ENCODE results near the gene CSTF3.
A peak's percentile ranks its signal among the peaks of the same experiment; 100 is the strongest.

The CSTF3 gene

DNA sequence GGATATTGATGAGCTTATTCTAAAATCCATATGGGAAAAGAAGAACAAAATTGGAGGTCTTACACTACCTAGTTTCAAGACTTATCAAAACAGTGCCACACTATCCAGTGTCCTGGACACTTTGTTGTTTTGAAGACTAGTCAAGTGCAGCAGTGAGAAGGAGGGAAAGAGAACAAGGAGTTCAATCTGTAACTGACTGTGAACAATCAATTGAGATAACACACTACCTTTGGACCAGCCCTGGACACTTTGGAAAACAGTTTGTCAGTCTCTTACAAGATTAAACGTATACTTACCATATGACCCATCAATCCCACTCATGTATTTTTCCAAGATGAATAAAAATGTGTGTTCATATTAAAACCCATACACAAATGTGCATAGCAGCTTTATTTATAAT lies 10.0 kb upstream of the CSTF3 start:
- Histone ChIP-seq H3K36me3 (ENCODE audit: insufficient read depth, low read length) (no peaks in the 10 kb centered on the region), H3K9me3 (ENCODE audit: insufficient read depth, low read length, severe bottlenecking) (no peaks in the 10 kb centered on the region), H3K27me3 (ENCODE audit: insufficient read depth, low read length, poor library complexity) (no peaks in the 10 kb centered on the region), H3K4me2 (ENCODE audit: insufficient read depth, low read length) (no peak overlapping the region), H3K9ac (ENCODE audit: low read depth, low read length) (no peak overlapping the region), H3K4me3 (ENCODE audit: low read depth in 1 of 2, low read length in 2 of 2) (no peak overlapping the region), H4K20me1 (ENCODE audit: insufficient read depth, low read length) (no peaks in the 10 kb centered on the region), H3K27ac (ENCODE audit: low read length) (no peak overlapping the region), H3K79me2 (ENCODE audit: insufficient read depth, low read length) (peaks cover 17% of the 10 kb centered on the region), H2AFZ (ENCODE audit: low read depth, low read length) (no peak overlapping the region), H3K4me1 (ENCODE audit: insufficient read depth, low read length) (no peaks in the 10 kb centered on the region)
- DNase-seq (no peak), ATAC-seq (ENCODE audit: insufficient read depth, low read depth) (no peak)
- TF ChIP-seq EZH2 (IDR thresholded peaks at IDR 0.05; ENCODE audit: borderline replicate concordance, low read depth, low read length, severe bottlenecking) (no peak), CTCF (IDR thresholded peaks at IDR 0.05; ENCODE audit: borderline replicate concordance, extremely low read depth, low read length, poor library complexity, severe bottlenecking) (no peak)

GRCh38 chr11:33168709-33169200 lies 7.5 kb upstream of the CSTF3 start:
- Histone ChIP-seq H2AFZ (ENCODE audit: low read depth, low read length) (no peak overlapping the region), H3K4me1 (ENCODE audit: insufficient read depth, low read length) (peaks cover 8% of the 10 kb centered on the region), H3K9ac (ENCODE audit: low read depth, low read length) (no peak overlapping the region), H3K27ac (ENCODE audit: low read length) (no peak overlapping the region), H3K36me3 (ENCODE audit: insufficient read depth, low read length) (no peaks in the 10 kb centered on the region), H4K20me1 (ENCODE audit: insufficient read depth, low read length) (no peaks in the 10 kb centered on the region), H3K27me3 (ENCODE audit: insufficient read depth, low read length, poor library complexity) (no peaks in the 10 kb centered on the region), H3K9me3 (ENCODE audit: insufficient read depth, low read length, severe bottlenecking) (no peaks in the 10 kb centered on the region), H3K79me2 (ENCODE audit: insufficient read depth, low read length) (peaks cover 38% of the 10 kb centered on the region), H3K4me2 (ENCODE audit: insufficient read depth, low read length) (no peak overlapping the region), H3K4me3 (ENCODE audit: low read depth in 1 of 2, low read length in 2 of 2) (no peak overlapping the region)
- TF ChIP-seq EZH2 (IDR thresholded peaks at IDR 0.05; ENCODE audit: borderline replicate concordance, low read depth, low read length, severe bottlenecking), result no peak
- TF ChIP-seq CTCF (IDR thresholded peaks at IDR 0.05; ENCODE audit: borderline replicate concordance, extremely low read depth, low read length, poor library complexity, severe bottlenecking), result no peak
- no peak for ATAC-seq (ENCODE audit: insufficient read depth, low read depth)
- DNase-seq, result no peak

DNA sequence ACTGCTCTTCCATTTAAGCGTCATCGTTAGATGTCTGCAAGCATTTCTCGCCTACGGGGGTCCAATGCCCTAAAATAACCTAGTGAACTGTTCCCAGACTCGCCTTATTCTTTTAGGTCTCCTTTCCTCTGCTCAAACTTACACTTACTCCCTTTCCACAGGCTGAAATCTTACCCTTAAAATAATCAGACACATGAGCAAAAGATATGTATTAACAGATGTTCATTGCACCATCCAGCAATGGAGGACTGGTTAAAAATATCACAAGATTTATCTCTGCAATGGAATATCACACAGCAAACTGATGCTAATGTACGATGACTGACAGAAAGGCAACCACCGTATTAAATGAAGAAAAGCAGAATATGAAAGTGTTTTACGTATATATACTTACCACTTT lies 1.6 kb upstream of the CSTF3 start:
- Histone ChIP-seq H3K4me1 (ENCODE audit: insufficient read depth, low read length) (peaks cover 46% of the 10 kb centered on the region), H3K4me3 (ENCODE audit: low read depth in 1 of 2, low read length in 2 of 2) (peak overlapping the region in 1 of 2 experiments; percentile 78; a peak in 1 of 4 replicates), H3K9me3 (ENCODE audit: insufficient read depth, low read length, severe bottlenecking) (no peaks in the 10 kb centered on the region), H3K27ac (ENCODE audit: low read length) (peak overlapping the region; percentile 44; the same call in 1 of the 2 replicates), H3K36me3 (ENCODE audit: insufficient read depth, low read length) (peaks cover 14% of the 10 kb centered on the region), H4K20me1 (ENCODE audit: insufficient read depth, low read length) (peaks cover 15% of the 10 kb centered on the region; the same call in 1 of the 2 replicates), H3K79me2 (ENCODE audit: insufficient read depth, low read length) (peaks cover 92% of the 10 kb centered on the region), H3K27me3 (ENCODE audit: insufficient read depth, low read length, poor library complexity) (no peaks in the 10 kb centered on the region), H3K4me2 (ENCODE audit: insufficient read depth, low read length) (peak overlapping the region; percentile 86; the same call in 1 of the 2 replicates), H2AFZ (ENCODE audit: low read depth, low read length) (no peak overlapping the region), H3K9ac (ENCODE audit: low read depth, low read length) (peak overlapping the region; percentile 92)
- no peak for ATAC-seq (ENCODE audit: insufficient read depth, low read depth)
- no peak for TF ChIP-seq CTCF (IDR thresholded peaks at IDR 0.05; ENCODE audit: borderline replicate concordance, extremely low read depth, low read length, poor library complexity, severe bottlenecking)
- no peak for TF ChIP-seq EZH2 (IDR thresholded peaks at IDR 0.05; ENCODE audit: borderline replicate concordance, low read depth, low read length, severe bottlenecking)
- DNase-seq, result no peak

All from DND-41 (cell line).